H1 (cell line): ENCODE measurements around the gene PYGB.

Source experiments
- CHD2 ChIP-seq: IDR thresholded peaks from 2 replicates; pipeline ENCODE4 v1.6.1; 2012; ENCODE audit warnings: low read length, improper control_type of control experiment
- EGR1 ChIP-seq: IDR thresholded peaks from 2 replicates; pipeline ENCODE4 v1.6.1; 2011; ENCODE audit warnings: low read depth, low read length, borderline replicate concordance
- EZH2 ChIP-seq: fragments of 200-600 bp; sonication (generic); IDR thresholded peaks from 2 replicates; pipeline ENCODE4 v1.7.1; 2012; ENCODE audit warnings: low read depth, mild to moderate bottlenecking, moderate library complexity, low read length, inconsistent platforms; ENCODE audit not compliant: severe bottlenecking
- JUN ChIP-seq: IDR thresholded peaks from 2 replicates; pipeline ENCODE4 v1.6.1; 2011; ENCODE audit warnings: low read depth, mild to moderate bottlenecking, improper control_type of control experiment, low read length
- JUND ChIP-seq: IDR thresholded peaks from 2 replicates; pipeline ENCODE4 v1.6.1; 2011; ENCODE audit warnings: mild to moderate bottlenecking, improper control_type of control experiment, low read length

DNA sequence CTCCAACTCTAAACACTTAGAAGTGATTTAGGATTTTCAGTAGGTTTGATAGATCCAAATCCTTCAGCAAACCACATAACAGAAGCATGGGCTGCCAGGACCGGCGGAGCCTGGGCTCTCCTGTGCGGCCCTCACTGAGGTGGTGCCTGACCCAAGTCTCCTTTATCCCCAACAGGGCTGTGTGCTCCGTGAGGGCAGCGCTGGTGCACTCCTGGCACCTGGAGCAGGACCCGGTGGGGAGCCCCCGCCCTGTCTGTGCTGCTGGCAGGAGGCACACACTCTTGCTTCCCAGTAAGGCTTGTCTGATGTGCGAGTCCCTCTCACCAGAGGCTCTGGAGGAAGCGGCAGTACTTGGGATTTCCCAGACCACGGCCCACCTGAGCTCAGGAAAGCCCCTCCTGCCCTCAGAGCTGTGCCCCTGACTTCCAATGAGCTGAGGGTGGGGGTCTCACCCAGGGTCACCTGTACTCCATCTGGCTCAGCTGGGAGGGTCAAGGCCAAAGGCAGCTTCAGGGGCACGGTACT lies 56.2 kb downstream of the PYGB start:
- TF ChIP-seq EGR1 (no peak), JUND (no peak), EZH2 (no peak), JUN (no peak), CHD2 (no peak)
